GM18858 (cell line): ENCODE measurements around the gene HTR1D.
"Not testable (repeated sequence)": the region's sequence is repeated elsewhere in the genome, so short reads cannot be mapped to it uniquely, and the experiment has no call there.

Experiments used
- ATAC-seq: cut with Tn5 transposase; IDR thresholded peaks from one replicate; pipeline ENCODE4 v1.9.1; 2021; ENCODE audit not compliant: unreplicated experiment

Gene HTR1D

GRCh38 chr1:23216771-23217420, 406 bp downstream of the HTR1D start:
- ATAC-seq, result no peak

GRCh38 chr1:23215751-23216449, 1.4 kb downstream of the HTR1D start:
- ATAC-seq, result no peak

GRCh38 chr1:23215291-23215690, 2.0 kb downstream of the HTR1D start:
- no peak for ATAC-seq

- no peak for ATAC-seq
Measured at GRCh38 chr1:23214640-23215039, 2.7 kb downstream of the HTR1D start.

GRCh38 chr1:23211955-23212354, 5.3 kb downstream of the HTR1D start:
- no peak for ATAC-seq

- ATAC-seq, result no peak
Measured at GRCh38 chr1:23210963-23211362, 6.3 kb downstream of the HTR1D start.

- no peak for ATAC-seq
Measured at GRCh38 chr1:23210351-23210785, 6.9 kb downstream of the HTR1D start.

- ATAC-seq, result no peak
Measured at GRCh38 chr1:23209770-23210169, 7.5 kb downstream of the HTR1D start.

GRCh38 chr1:23208527-23208926, 8.8 kb downstream of the HTR1D start:
- no peak for ATAC-seq

GRCh38 chr1:23207733-23208132, 9.6 kb downstream of the HTR1D start:
- not testable (repeated sequence) for ATAC-seq

- no peak for ATAC-seq
Measured at GRCh38 chr1:23202263-23202749, 15.0 kb downstream of the HTR1D start.

GRCh38 chr1:23200883-23201282, 16.4 kb downstream of the HTR1D start:
- ATAC-seq, result no peak

- ATAC-seq, result no peak
Measured at GRCh38 chr1:23198373-23198772, 18.9 kb downstream of the HTR1D start.

- ATAC-seq, result no peak
Measured at GRCh38 chr1:23196627-23197328, 20.5 kb downstream of the HTR1D start.

- no peak for ATAC-seq
Measured at GRCh38 chr1:23194119-23194984, 22.9 kb downstream of the HTR1D start.

- ATAC-seq, result no peak
Measured at GRCh38 chr1:23193391-23194118, 23.7 kb downstream of the HTR1D start.

- ATAC-seq, result no peak
Measured at GRCh38 chr1:23191199-23191598, 26.1 kb downstream of the HTR1D start.

GRCh38 chr1:23188936-23189452, 28.3 kb downstream of the HTR1D start:
- not testable (repeated sequence) for ATAC-seq

GRCh38 chr1:23188434-23188884, 28.8 kb downstream of the HTR1D start:
- no peak for ATAC-seq

GRCh38 chr1:23187637-23188036, 29.7 kb downstream of the HTR1D start:
- no peak for ATAC-seq
